ENCODE data around the gene TNFRSF18. TPM values are rescaled to one million over a fixed set of nuclear protein-coding genes. Genes with fewer than 3 reads are reported as not detected.
"Not testable (repeated sequence)": the region's sequence is repeated elsewhere in the genome, so short reads cannot be mapped to it uniquely, and the experiment has no call there.

TNFRSF18 gene
- total RNA-seq, 1 experiment from 2014 or later: 6.9 TPM

DNA sequence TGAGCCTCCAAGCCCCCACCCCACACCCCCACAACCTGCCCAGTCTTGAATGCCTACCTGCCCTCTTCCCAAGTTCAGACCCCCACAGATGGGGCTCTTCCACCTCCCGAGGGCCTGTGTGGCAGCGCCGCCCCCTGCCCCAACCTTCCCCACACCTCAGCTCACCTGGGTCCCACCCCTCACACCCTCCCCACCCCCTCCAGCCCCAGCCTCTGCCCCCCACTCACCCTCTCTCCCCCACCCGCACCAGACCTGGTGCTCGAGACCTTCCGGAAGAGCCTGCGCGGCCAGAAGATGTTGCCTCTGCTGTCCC is 9.2 kb downstream of the TNFRSF18 start:
- no peak overlapping the region for H3K27ac ChIP-seq
- H4K20me1 ChIP-seq (ENCODE audit: insufficient read depth): no peaks in the 10 kb centered on the region
- CTCF ChIA-PET: no interaction called here
- intact Hi-C loops (cut with micrococcal nuclease; ENCODE audit: unreplicated experiment): no loop called here
- no peak overlapping the region for H3K4me2 ChIP-seq
- DNase-seq: no peak
- no peak overlapping the region for H3K4me3 ChIP-seq
- H3F3A ChIP-seq (ENCODE audit: insufficient read depth, low read depth): 0 out of 2 replicates have a peak, but pooled peaks cover 6% of the 10 kb centered on the region
- no peaks in the 10 kb centered on the region for H3K79me2 ChIP-seq (ENCODE audit: low read depth)
- POLR2A ChIA-PET (ENCODE audit: unreplicated experiment): no interaction called here
- H3K36me3 ChIP-seq (ENCODE audit: low read depth): no peaks in the 10 kb centered on the region
- H3K9me2 ChIP-seq (ENCODE audit: insufficient read depth): no peaks in the 10 kb centered on the region
- H2AFZ ChIP-seq: no peak overlapping the region
- BruUV-seq (replicated peaks): no TSS peak
- H3K4me1 ChIP-seq (replicated peaks; ENCODE audit: insufficient read depth): no peaks in the 10 kb centered on the region
- TF ChIP-seq EZH2 (IDR thresholded peaks at IDR 0.05; ENCODE audit: low read depth): no peak
- TF ChIP-seq, protein P1, sequence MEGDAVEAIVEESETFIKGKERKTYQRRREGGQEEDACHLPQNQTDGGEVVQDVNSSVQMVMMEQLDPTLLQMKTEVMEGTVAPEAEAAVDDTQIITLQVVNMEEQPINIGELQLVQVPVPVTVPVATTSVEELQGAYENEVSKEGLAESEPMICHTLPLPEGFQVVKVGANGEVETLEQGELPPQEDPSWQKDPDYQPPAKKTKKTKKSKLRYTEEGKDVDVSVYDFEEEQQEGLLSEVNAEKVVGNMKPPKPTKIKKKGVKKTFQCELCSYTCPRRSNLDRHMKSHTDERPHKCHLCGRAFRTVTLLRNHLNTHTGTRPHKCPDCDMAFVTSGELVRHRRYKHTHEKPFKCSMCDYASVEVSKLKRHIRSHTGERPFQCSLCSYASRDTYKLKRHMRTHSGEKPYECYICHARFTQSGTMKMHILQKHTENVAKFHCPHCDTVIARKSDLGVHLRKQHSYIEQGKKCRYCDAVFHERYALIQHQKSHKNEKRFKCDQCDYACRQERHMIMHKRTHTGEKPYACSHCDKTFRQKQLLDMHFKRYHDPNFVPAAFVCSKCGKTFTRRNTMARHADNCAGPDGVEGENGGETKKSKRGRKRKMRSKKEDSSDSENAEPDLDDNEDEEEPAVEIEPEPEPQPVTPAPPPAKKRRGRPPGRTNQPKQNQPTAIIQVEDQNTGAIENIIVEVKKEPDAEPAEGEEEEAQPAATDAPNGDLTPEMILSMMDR (conservative IDR thresholded peaks at IDR 0.05): no peak
- peaks cover 13% of the 10 kb centered on the region; the same call in 1 of the 2 replicates for H3K27me3 ChIP-seq (ENCODE audit: insufficient read depth, low read depth)
- H3K9me3 ChIP-seq (ENCODE audit: insufficient read depth, low read depth): no peaks in the 10 kb centered on the region

DNA sequence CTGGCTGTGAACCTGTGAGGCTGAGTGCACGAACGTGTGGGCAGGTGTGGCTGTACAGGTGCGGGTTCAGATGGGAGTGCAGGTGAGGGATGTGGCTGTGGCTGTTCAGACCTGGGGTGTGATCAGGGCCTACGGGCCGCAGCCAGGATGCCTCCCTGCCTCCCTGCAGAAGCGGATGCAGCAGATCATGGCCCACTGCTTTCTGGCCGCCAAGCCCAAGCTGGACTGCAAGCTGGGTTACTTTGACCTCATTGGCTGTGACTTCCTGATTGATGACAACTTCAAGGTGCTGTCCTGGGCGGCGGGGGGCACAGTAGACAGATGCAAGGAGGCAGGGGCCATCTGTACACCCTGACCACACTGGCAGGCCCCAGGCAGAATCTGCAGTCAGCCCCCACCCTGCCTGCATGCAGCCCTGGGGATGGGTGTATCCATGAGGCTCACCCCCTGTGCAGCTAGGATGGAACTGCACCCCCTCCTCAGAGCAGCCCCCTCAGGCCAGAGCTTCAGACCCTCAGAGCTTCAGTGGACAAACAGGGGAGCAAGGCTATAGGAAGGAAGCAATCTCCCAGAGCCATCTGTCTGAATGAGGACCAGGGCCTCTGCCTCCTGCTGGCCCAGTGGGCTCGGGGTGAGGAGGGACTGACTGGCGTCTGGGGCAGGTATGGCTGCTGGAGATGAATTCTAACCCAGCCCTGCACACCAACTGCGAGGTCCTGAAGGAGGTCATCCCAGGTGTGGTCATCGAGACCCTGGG is 9.8 kb downstream of the TNFRSF18 start:
- TF ChIP-seq EZH2 (IDR thresholded peaks at IDR 0.05; ENCODE audit: low read depth): no peak
- TF ChIP-seq, protein P1 (conservative IDR thresholded peaks at IDR 0.05): no peak
- H3K4me2 ChIP-seq: no peak overlapping the region
- H3K9me2 ChIP-seq (ENCODE audit: insufficient read depth): no peaks in the 10 kb centered on the region
- H3K27ac ChIP-seq: no peak overlapping the region
- no peaks in the 10 kb centered on the region for H3K36me3 ChIP-seq (ENCODE audit: low read depth)
- H3F3A ChIP-seq (ENCODE audit: insufficient read depth, low read depth): 0 out of 2 replicates have a peak, but pooled peaks cover 6% of the 10 kb centered on the region
- H4K20me1 ChIP-seq (ENCODE audit: insufficient read depth): no peaks in the 10 kb centered on the region
- H3K4me1 ChIP-seq (replicated peaks; ENCODE audit: insufficient read depth): no peaks in the 10 kb centered on the region
- BruUV-seq (replicated peaks): no TSS peak
- intact Hi-C loops (cut with micrococcal nuclease; ENCODE audit: unreplicated experiment): no loop called here
- H3K27me3 ChIP-seq (ENCODE audit: insufficient read depth, low read depth): peaks cover 13% of the 10 kb centered on the region; the same call in 1 of the 2 replicates
- H3K4me3 ChIP-seq: no peak overlapping the region
- POLR2A ChIA-PET (ENCODE audit: unreplicated experiment): no interaction called here
- DNase-seq: no peak
- no peaks in the 10 kb centered on the region for H3K79me2 ChIP-seq (ENCODE audit: low read depth)
- H3K9me3 ChIP-seq (ENCODE audit: insufficient read depth, low read depth): no peaks in the 10 kb centered on the region
- H2AFZ ChIP-seq: no peak overlapping the region
- CTCF ChIA-PET: no interaction called here

DNA sequence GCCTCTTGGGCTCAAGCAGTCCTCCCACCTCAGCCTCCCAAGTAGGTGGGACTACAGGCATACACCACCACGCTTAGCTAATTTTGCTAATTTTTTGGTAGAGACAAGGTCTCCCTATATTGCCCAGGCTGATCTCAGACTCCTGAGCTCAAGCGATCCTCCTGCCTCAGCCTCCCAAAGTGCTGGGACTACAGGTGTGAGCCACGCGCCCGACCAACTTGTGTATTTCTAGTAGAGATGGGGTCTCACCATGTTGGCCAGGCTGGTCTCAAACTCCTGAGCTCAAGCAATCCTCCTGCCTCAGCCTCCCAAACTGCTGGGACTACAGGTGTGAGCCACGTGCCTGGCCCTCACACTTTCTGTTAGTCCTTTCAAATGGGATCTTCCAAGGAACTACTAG is 10.7 kb downstream of the TNFRSF18 start:
- H3K9me3 ChIP-seq (ENCODE audit: insufficient read depth, low read depth); H3K27ac ChIP-seq; H2AFZ ChIP-seq; DNase-seq; H3K36me3 ChIP-seq (ENCODE audit: low read depth); H3K4me3 ChIP-seq; H3F3A ChIP-seq (ENCODE audit: insufficient read depth, low read depth); H3K4me1 ChIP-seq (replicated peaks; ENCODE audit: insufficient read depth); BruUV-seq (replicated peaks); CTCF ChIA-PET; H3K27me3 ChIP-seq (ENCODE audit: insufficient read depth, low read depth); H3K79me2 ChIP-seq (ENCODE audit: low read depth); H3K9me2 ChIP-seq (ENCODE audit: insufficient read depth); H3K4me2 ChIP-seq; intact Hi-C loops (cut with micrococcal nuclease; ENCODE audit: unreplicated experiment); H4K20me1 ChIP-seq (ENCODE audit: insufficient read depth): not testable (repeated sequence)
- POLR2A ChIA-PET (ENCODE audit: unreplicated experiment): interaction anchor here (0.7 kb wide), 1 partner anchor 9 kb away, joined by 4 read pairs; no protein-coding TSS in a partner anchor

DNA sequence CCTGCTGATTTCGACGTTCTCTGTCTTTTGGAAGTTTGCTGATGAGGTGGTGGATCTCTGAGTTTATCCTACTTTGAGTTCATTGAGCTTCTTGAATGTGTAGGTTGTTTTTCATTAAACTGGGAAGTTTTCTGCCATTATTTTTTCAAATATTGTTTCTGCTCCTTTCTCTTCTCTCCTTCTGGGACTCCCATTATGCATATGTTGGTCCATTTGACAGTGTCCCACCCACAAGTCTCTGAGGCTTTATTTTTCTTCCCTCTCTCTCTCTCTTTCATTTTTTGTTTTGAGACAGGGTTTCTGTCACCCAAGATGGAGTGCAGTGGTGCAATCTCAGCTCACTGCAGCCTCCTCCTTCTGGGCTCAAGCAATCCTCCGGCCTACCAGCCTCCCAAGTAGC is 11.7 kb downstream of the TNFRSF18 start:
- CTCF ChIA-PET: no interaction called here

More for the DNA sequence above, 11.7 kb downstream of the TNFRSF18 start:
- Histone ChIP-seq H3K79me2 (ENCODE audit: low read depth) (no peaks in the 10 kb centered on the region), H3K4me1 (replicated peaks; ENCODE audit: insufficient read depth) (no peaks in the 10 kb centered on the region), H3K36me3 (ENCODE audit: low read depth) (no peaks in the 10 kb centered on the region), H3K4me2 (no peak overlapping the region), H3K9me3 (ENCODE audit: insufficient read depth, low read depth) (no peaks in the 10 kb centered on the region), H3K27ac (no peak overlapping the region), H2AFZ (no peak overlapping the region), H3K27me3 (ENCODE audit: insufficient read depth, low read depth) (no peaks in the 10 kb centered on the region), H3K4me3 (no peak overlapping the region), H3F3A (ENCODE audit: insufficient read depth, low read depth) (0 out of 2 replicates have a peak, but pooled peaks cover 6% of the 10 kb centered on the region), H4K20me1 (ENCODE audit: insufficient read depth) (no peaks in the 10 kb centered on the region), H3K9me2 (ENCODE audit: insufficient read depth) (no peaks in the 10 kb centered on the region)
- TF ChIP-seq, protein P1 (conservative IDR thresholded peaks at IDR 0.05): no peak
- TF ChIP-seq EZH2 (IDR thresholded peaks at IDR 0.05; ENCODE audit: low read depth): no peak
- BruUV-seq (replicated peaks): no TSS peak
- POLR2A ChIA-PET (ENCODE audit: unreplicated experiment): no interaction called here
- no peak for DNase-seq
- intact Hi-C loops (cut with micrococcal nuclease; ENCODE audit: unreplicated experiment): no loop called here

Data from PC-9 (cell line).